GM12878 (cell line): ENCODE data around the gene NDE1. TPM values are rescaled to one million over a fixed set of nuclear protein-coding genes. Genes with fewer than 3 reads are reported as not detected.

Experiments
- ASH2L ChIP-seq: fragments of 300-600, 200-600 bp; sonication (generic); IDR thresholded peaks from 2 replicates; pipeline ENCODE4 v1.6.1; 2017; ENCODE audit warnings: low read depth, mild to moderate bottlenecking, borderline replicate concordance
- GABPA ChIP-seq: IDR thresholded peaks from 2 replicates; pipeline ENCODE4 v1.6.1; 2014; ENCODE audit warnings: antibody characterized with exemption, low read depth, mild to moderate bottlenecking, inconsistent platforms
- KAT2A ChIP-seq: conservative IDR thresholded peaks from 2 replicates; pipeline ENCODE4 v1.6.1; 2011; ENCODE audit warnings: low read depth, low read length; ENCODE audit not compliant: control insufficient read depth
- NFIC ChIP-seq: IDR thresholded peaks from 2 replicates; pipeline ENCODE4 v1.6.1; 2012; ENCODE audit warnings: low read depth, mild to moderate bottlenecking, inconsistent platforms, low read length, moderate library complexity
- NKRF ChIP-seq: fragments of 450-650 bp; conservative IDR thresholded peaks from 2 replicates; pipeline ENCODE4 v1.6.1; 2017; ENCODE audit warnings: mild to moderate bottlenecking, moderate library complexity
- RFX5 ChIP-seq: IDR thresholded peaks from 2 replicates; pipeline ENCODE4 v1.6.1; 2011; ENCODE audit warnings: low read depth, low read length, improper control_type of control experiment
- SMAD5 ChIP-seq: IDR thresholded peaks from 2 replicates; pipeline ENCODE4 v1.6.1; 2016; ENCODE audit warnings: antibody characterized with exemption, low read depth
- SUZ12 ChIP-seq: fragments of 200-600 bp; sonication (generic); IDR thresholded peaks from one replicate; pipeline ENCODE4 v1.6.1; 2018; ENCODE audit warnings: antibody characterized with exemption, mild to moderate bottlenecking; ENCODE audit not compliant: unreplicated experiment
- ZNF207 ChIP-seq: fragments of 450-650 bp; IDR thresholded peaks from 2 replicates; pipeline ENCODE4 v1.6.1; 2014; ENCODE audit warnings: antibody characterized with exemption, mild to moderate bottlenecking, borderline replicate concordance
- polyA plus RNA-seq, 11 experiments: library from polyadenylated mRNA; depleted of rRNA in 4 of 11; unstranded in 6 of 11; stranded (reverse) in 5 of 11; fragments of >200 nt; fragmentation: Nextera tagmentation in 4 of 11; fragmentation: Illumina TruSeq in 1 of 11; extraction: Ambion mirVana in 4 of 11; extraction: Trizol in 1 of 11; gene quantifications; 1 replicate in 1 of 11; 2 replicates in 10 of 11; pipeline versions ENCODE4 v1.2.1 to v1.2.3, GENCODE V29; 2011 to 2016; ENCODE audit warnings: inconsistent platforms in 2 of 11, missing spikeins in 2 of 11, low read depth in 1 of 11
- total RNA-seq, 4 experiments: library from RNA; depleted of rRNA in 3 of 4; stranded (reverse); fragments of >200 nt in 3 of 4; fragmentation: Illumina TruSeq in 1 of 4; extraction: Trizol in 1 of 4; gene quantifications; 2 replicates each; pipeline versions ENCODE4 v1.2.1 to v1.2.3, GENCODE V29; 2013 to 2021

The NDE1 gene
- total and polyA plus RNA-seq, 10 of the 15 experiments (the other 5 are each of a cell fraction or from before 2014, with no cell fraction given) = 5.7 to 148 (median 87.8) TPM

GRCh38 chr16:15752717-15753488 lies 102.9 kb downstream of the NDE1 start (continued):
- TF ChIP-seq GABPA = no peak
- no peak for TF ChIP-seq SUZ12
- no peak for TF ChIP-seq KAT2A
- TF ChIP-seq NFIC = no peak
- TF ChIP-seq RFX5 = no peak
- no peak for TF ChIP-seq ASH2L
- TF ChIP-seq ZNF207 = no peak
- TF ChIP-seq SMAD5 = no peak
- TF ChIP-seq NKRF = no peak
- TF ChIP-seq, all 136 proteins: peak for 0
